SIG-M5 (cell line): Measurements from ENCODE around the gene RPL39L.
"Not testable (repeated sequence)": the region's sequence is repeated elsewhere in the genome, so short reads cannot be mapped to it uniquely, and the experiment has no call there.

ENCODE experiments used
- DNase-seq: peaks from one replicate; lab custom pipeline; 2025; lab: John Stamatoyannopoulos, UW

The RPL39L gene

GRCh38 chr3:187139126-187139894 lies at the start of gene RPL39L:
RPL39L (minus strand) TSS chr3:187139496; CDS start chr3:187121300, 18,196 bp downstream.
- peak; percentile 40 for DNase-seq

- no peak for DNase-seq
Observed at GRCh38 chr3:187188931-187189330, 49.6 kb upstream of the RPL39L start.

- no peak for DNase-seq
Observed at GRCh38 chr3:187186801-187187421, 47.6 kb upstream of the RPL39L start.

- no peak for DNase-seq
Observed at GRCh38 chr3:187186375-187186774, 47.1 kb upstream of the RPL39L start.

- no peak for DNase-seq
Observed at GRCh38 chr3:187185759-187186158, 46.5 kb upstream of the RPL39L start.

- DNase-seq = no peak
Observed at GRCh38 chr3:187183903-187184302, 44.6 kb upstream of the RPL39L start.

GRCh38 chr3:187183210-187183862 lies 44.0 kb upstream of the RPL39L start:
- no peak for DNase-seq

GRCh38 chr3:187181454-187182170 lies 42.3 kb upstream of the RPL39L start:
- DNase-seq = no peak

GRCh38 chr3:187172929-187173328 lies 33.6 kb upstream of the RPL39L start:
- no peak for DNase-seq

- DNase-seq = not testable (repeated sequence)
Observed at GRCh38 chr3:187170911-187171310, 31.6 kb upstream of the RPL39L start.

- DNase-seq = no peak
Observed at GRCh38 chr3:187169231-187169960, 30.1 kb upstream of the RPL39L start.

GRCh38 chr3:187167777-187168176 lies 28.5 kb upstream of the RPL39L start:
- DNase-seq = no peak

GRCh38 chr3:187166750-187167149 lies 27.5 kb upstream of the RPL39L start:
- no peak for DNase-seq

- DNase-seq = no peak
Observed at GRCh38 chr3:187165144-187165543, 25.8 kb upstream of the RPL39L start.

GRCh38 chr3:187162265-187162953 lies 23.1 kb upstream of the RPL39L start:
- DNase-seq = no peak

GRCh38 chr3:187161556-187161955 lies 22.3 kb upstream of the RPL39L start:
- DNase-seq = no peak

- no peak for DNase-seq
Observed at GRCh38 chr3:187150599-187150998, 11.3 kb upstream of the RPL39L start.

GRCh38 chr3:187150186-187150585 lies 10.9 kb upstream of the RPL39L start:
- DNase-seq = no peak

- DNase-seq = no peak
Observed at GRCh38 chr3:187146389-187146788, 7.1 kb upstream of the RPL39L start.

GRCh38 chr3:187145149-187145895 lies 6.0 kb upstream of the RPL39L start:
- no peak for DNase-seq
